UCSD-AML1 (cell line): ENCODE data around the gene LARP1.
"Not testable (repeated sequence)": the region's sequence is repeated elsewhere in the genome, so short reads cannot be mapped to it uniquely, and the experiment has no call there.

Source experiments
- DNase-seq: peaks from one replicate; lab custom pipeline; 2025; ENCODE audit not compliant: unreplicated experiment; lab: John Stamatoyannopoulos, UW

LARP1 gene

DNA sequence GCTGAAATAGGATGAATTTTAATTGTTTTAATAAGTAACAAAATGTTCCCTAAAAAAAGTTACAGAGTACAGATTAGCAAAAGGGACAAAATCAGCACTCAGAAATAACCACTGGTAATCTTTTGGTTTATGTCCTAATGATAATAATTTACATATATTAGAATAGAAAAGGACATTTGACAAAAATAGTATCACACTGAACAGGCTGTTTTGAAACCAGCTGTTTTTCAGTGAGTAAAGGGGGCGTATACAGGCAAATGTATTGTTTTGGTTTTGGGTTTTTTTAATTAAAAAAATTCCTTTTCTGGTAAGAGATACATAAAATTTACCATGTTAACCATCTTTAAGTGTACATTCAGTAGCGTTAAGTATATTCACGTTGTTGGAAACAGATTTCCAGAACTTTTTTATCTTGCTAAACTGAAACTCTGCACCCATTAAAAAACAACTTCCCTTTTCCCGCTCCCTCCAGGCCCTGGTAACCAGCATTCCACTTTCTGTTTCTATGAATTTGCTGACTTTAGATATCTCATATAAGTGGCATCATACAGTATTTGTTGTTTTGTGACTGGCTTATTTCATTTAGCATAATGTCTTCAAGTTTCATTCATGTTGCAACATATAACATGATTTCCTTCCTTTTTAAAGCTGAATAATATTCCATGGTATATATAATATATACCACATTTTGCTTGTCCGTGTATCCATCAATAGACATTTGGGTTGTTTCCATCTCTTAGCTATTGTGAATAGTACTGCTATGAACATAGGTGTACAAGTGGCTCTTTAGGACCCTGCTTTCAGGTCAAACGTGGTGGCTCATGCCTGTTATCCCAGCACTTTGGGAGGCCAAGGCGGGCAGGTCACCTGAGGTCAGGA is 20.6 kb upstream of the LARP1 start:
- no peak for DNase-seq

DNA sequence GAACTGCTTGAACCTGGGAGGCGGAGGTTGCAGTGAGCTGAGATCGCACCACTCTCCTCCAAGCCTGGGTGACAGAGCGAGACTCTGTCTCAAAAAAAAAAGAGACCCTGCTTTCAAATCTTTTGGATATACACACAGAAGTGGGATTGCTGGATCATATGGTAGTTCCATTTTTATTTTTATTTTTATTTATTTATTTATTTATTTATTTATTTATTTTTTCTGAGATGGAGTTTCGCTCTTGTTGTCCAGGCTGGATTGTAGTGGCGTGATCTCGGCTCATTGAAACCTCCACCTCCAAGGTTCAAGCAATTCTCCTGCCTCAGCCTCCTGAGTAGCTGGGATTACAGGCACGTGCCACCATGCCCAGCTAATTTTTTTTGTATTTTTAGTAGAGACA is 19.8 kb upstream of the LARP1 start:
- not testable (repeated sequence) for DNase-seq

DNA sequence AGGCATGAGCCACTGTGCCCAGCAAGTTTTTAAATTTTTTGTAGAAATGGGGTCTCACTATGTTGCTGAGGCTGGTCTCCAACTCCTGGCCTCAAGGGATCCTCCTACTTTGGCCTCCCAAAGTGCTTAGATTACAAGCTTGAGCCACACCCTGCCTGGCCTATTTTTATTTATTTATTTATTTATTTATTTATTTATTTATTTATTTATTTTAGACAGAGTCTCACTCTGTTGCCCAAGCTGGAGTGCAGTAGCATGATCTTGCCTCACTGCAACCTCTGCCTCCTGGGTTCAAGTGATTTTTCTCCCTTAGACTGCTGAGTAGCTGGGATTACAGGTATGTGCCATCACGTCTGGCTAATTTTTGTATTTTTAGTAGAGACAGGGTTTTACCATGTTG is 18.8 kb upstream of the LARP1 start:
- DNase-seq = not testable (repeated sequence)

DNA sequence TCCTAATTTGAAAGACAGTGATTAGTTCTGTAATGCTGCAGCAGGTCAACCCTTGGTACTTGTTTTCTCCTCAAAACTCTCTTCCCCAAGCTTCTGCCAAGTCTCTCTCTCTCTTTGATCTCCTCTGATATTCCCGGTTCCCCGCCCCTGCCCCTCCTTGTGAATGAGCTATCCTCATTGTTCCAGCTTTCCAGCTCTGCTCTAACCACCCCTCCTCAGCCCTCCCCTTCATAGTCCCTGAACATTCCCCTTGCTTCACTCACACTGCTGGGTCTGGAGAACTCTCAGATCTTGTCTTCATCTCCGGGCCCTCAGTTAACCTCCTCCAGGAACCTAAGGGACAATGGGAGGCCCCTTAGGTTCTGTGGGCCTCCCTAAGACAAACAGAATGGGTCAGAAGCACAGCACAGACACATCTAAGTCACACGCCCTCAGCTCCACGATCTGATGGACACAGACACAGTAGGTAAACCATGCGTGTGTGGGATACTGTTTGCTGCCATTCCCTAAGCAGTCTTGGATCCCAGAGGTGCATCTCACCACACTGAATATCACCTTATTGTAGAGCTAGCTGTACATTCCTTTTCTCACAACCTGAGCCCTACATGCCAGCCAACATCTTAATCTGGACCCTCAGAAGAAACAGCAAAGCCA is 17.4 kb upstream of the LARP1 start:
- DNase-seq = no peak

DNA sequence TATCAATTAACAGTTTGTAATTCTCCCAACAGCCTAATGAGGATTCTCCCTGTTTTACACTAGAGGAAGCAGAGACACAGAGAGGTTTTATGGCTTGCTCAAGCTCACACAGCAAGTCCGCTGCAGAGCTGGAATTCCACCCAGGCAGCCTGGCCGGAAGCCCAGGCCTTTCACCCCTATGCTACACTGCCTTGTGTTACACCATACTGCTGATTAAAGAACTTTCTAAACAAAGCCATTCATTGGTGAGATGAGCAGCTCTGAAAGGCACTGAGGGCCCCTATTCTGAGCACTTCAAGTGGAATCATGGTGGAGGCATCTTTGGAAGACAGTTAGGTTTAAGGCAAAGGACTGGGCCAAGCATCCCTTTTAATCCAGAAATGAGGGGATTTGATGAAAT is 14.7 kb upstream of the LARP1 start:
- no peak for DNase-seq

DNA sequence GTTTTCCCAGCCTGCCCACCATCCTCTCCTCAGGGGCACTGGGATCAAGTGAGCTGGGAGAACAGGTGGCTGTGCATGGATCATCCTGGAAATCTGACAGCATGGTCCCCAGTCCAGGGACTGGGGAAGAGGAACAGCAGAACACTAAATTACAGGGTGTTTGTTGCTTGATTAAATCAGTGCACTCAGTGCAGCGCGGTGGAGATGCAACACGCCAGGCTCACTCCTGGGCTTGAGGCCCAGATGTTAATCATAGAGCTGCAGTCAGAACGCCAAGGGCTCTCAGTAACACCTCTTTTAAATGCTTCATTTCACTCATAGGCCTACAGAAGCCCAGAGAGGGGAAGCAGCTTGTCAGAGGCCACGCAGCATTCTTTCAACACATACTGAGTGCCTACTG is 14.2 kb upstream of the LARP1 start:
- no peak for DNase-seq

DNA sequence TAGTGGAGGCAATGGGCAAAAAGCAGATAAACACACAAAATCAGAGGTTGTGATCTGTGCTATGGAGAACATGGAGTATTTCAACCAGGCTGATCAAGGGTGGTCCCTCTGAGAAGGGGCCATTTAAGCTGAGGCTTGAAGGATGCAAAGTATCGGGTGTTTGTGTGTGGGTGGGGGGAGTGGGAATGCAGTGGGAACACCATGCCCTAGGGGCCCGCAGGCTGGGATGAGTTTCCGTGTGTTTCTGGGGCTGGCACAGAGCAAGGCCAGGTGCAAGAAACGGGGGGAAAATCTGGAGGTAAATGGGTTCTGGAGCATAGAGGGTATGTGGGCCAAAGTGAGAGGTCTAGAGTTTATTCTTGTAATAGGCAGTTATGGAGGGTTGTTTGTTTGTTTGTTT is 13.8 kb upstream of the LARP1 start:
- DNase-seq = no peak

DNA sequence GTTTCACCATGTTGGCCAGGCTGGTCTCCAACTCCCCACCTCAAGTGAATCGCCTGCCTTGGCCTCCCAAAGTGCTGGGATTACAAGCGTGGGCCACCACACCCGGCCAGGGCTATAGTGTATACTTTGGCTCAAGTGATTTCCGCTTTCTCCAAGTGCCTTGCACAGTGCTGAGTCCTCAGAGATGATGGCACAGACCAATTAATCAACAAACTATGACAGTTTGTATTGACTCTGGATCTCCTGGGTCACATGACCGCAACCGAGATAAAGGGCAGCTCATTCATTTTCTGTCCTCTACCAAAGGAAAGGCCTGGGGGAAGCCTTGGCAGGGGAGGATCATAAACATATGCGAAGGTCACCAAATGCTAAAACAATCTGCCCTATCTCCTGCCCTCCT is 11.4 kb upstream of the LARP1 start:
- DNase-seq = no peak

DNA sequence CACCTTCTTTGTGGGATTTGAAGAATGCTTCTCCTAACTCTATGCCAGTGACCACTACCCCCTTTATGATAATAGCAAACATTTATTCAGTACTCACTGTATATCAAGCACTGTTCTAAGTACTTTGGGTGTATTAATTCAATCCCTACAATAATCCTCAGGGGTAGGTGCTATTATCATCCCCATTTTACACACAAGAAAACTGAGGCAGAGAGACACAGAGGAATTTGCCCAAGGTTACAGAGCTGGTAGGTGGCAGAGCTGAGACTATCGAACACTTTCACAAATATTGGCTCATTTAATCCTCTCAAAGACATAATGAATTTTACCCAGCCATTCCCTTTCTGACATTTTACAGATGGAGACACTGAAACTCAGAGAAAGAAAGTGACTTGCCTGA is 9.8 kb upstream of the LARP1 start:
- DNase-seq = no peak

DNA sequence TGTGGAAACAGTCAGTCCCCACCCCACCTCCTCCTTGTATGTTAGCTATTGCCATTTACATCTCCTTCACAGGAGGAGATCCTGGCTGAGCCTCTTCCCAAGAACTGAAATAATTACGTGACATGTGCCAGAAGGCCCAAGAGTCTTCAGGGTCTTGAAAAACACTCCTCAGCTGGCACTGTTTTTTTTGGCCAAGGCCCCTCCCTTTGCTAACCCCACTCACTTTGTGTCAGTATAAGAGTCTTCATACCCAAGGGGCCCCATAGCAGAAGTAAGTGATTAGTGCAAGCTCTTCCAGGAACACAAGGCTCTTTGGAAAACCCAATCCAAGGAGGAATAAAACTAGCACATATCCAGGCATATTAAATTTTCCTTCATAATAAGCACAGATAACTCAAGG is 5.7 kb upstream of the LARP1 start:
- DNase-seq = no peak

DNA sequence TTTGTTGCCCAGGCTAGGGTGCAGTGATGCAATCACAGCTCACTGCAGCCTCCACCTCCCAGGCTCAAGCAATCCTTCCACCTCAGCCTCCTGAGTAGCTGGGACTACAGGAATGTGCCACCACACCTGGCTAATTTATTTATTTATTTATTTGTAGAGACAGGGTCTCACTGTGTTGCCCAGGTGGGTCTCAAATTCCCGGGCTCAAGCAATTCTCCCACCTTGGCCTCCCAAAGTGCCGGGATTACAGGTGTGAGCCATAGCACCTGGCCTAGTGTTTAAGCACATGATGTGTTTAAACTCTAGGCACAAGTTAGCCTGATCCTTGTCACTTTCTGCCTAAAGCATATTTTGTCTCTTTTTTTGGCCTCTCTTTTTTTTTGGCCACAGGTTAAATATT is 4.5 kb upstream of the LARP1 start:
- DNase-seq = not testable (repeated sequence)

DNA sequence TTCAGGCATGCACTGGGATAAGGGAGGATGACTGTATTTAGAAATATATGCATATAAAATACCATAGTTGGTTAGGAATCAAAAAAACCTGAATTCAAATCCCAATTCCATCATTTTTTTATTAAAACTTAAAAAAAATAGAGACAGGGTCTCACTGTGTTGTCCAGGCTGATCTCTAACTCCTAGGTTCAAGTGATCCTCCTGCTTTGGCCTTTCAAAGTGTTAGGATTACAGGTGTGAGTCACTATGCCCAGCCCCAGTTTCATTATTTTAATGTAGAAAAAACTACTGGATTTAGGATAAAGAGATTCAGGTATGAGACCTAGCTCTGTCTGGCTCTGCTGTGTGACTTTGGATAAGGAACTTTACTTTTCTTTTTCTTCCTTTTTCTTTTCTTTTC is 3.3 kb upstream of the LARP1 start:
- no peak for DNase-seq

DNA sequence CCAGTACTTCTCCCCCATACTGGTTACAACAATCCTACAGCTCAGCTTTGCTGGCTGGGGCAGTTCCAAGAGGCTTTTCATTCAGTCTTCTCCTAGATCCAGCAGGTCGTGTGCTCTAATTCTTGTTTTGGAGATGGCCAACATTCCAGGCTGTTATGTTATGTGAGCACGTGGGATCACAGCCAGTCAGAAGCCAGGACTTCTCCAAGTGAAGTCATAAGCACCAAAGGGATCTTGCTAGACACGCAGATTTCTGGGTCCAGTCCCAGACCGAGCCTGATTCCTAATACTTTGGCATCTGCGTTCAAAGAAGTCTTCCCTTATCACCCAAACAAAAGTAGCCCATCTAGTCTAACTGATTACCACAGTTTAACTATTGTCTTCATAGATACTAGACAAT is 1.4 kb upstream of the LARP1 start:
- DNase-seq = no peak

DNA sequence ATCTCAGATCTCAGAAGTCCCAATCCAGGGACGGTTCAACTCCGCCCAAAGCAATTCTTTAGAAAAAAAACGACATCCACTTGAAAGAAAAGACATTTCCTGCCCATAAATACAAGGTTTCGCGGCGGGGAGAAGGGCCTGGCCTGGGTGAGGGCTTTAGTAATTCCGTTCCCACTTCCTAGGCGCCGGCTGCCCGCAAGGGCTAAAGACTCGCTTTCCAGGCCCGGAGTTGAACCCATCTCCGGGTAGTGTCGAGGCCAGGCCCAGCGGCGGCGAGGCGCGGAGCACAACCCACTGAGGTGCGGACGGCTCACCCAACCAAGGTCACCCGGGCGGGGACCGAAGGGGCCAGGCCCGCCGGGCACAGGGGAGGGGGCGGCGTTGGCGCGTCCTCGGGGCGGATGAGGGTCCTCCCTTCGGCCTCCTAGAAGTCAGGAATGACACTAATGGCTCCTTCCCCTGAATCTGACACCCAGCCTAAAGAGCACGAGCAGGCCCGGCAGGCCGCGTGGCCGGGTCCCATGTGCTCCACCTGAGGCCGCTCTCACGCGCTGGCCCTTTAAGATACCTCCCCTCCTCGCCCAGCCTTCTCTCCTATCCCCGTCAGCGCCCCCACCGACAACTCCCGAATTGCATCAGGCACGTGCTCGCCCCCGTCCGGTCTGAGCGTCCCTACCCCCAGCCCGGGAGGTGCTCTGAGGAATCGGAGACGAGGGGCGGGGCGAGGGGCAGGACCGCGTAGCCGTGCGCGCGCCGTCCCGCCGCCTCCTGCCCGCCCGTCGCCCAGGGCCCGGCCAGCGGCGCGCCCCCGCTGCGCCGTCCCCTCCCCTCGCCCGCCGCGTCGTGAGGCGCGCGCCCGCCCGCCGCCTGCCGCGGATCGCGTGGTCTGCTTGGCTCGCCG is 467 bp upstream of the LARP1 start:
- peak; percentile 99 for DNase-seq

DNA sequence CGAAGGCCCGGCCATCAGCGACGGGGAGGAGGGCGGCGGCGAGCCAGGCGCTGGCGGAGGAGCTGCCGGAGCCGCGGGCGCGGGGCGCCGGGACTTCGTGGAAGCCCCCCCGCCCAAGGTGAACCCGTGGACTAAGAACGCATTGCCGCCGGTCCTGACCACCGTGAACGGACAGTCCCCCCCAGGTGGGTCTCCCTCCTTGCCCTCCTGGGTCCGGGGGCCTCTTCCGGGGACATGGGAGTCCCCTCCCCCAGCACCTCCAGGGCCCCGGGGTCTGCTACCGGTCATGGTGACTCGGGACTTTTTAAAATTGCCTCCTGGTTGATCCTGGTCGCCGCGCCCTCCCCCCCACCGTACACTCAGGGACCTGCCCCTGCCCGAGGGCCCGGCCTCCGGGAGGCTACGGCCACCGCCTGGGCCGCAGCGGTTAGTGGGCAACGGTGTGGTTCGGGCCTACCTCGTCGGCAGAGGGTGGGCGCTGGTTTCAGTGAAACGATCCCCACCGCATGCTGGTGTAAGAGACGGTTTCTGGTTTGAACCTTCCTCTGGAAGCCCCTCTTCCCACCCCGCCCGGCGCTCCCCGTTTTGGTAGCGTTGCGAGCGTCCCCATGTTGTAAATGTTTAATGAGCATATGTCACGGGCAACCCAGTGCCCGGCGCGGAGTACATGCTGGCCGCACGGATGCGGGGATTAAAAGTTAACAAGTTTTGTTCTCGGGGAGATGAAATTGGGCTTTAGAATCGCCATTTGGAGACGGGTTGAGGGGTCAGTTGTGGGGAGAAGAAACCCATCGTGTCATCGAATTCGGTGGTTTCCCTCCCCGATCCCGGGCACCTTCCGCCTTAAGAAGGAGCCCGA is 1.1 kb downstream of the LARP1 start:
- DNase-seq = peak; percentile 46

DNA sequence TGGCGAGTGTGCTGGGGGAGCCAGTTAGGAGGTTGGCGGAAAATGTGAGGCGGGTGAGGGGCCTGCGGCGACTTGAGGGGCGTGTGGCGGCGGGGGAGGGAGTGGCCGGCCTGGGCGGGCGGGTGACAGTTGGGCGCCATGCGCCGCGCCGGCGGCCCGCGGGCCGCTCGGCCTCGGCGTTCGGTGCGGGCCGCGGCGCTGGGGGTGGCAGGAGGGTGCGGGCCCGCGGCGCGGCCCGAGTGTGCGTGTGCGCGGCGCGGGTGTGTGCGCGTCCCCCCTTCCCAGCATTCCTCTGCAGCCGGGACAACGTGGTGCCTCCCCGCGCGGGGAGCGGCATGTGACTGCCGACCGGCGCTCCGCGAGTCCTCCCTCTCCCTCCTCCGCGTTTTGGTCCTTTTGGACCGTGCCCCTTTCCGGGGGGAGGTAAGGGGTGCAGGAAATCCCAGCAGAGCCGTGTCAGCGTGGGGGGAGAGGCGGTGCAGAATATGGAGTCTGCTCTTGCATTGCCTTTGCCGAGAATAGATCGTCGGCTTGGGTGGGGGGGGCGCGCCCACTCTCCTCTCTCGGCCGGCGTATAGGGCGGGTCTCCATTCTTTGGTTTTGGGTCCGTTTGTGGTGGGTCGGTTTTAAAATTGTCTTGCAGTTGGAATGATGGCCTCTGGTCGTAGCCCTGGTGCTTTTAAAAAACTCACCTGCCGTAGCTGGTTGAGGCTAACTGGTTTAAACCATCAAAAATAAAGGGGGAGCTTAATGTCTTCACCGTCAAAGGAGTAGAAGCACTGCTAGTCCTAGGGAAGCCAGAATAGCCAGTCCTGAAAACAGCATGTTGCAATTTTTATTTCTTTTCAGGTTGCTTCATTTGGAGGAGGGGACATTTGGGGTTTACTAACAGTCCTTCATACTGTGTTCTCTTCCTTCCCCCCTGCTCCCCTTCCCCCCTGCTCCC is 2.0 kb downstream of the LARP1 start:
- DNase-seq = peak; percentile 46

DNA sequence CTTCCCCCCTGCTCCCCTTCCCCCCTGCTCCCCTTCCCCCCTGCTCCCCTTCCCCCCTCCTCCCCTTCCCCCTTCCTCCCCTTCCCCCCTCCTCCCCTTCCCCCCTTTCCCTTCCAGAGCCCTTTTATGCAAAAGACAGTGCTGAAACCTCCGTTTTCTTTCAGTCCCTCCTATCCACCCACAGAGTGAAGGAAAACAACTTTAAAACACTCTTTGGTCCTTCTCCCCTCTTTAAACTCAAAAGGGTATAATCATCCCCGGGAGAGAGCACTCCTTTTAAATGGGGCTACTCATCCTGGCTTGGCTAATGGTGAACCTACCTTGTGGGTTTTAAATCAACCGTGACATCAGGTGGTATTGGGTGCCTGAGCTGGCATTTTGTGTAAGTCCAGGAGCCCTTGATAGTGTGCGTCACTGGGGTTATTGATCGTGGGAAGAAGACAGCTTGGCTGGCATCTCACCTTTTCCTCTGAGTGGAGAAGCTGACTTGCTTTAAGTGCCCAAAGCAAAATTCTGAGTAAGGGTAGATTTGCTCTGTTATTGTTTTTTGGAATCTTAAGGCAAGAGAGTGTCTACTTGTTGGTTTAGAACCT is 2.7 kb downstream of the LARP1 start:
- no peak for DNase-seq

DNA sequence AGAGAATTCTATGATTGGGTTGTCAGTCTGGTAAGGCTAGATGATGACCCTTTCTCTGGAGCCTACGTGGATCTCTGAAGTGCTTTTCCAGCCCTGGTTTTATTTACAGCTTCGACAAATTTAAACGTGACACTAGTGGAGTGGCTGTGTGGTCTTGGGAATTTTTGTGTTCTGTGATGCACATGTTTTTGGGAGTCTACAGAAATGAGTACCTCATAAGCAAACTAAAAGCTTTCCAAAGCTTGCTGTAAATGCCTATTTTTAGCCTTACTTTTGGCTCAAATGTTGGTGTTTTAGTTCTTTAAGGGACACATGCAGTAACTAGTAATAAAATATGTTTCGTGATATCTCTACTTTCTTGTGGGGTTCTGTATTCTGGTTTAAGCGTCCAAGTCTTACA is 3.3 kb downstream of the LARP1 start:
- no peak for DNase-seq

DNA sequence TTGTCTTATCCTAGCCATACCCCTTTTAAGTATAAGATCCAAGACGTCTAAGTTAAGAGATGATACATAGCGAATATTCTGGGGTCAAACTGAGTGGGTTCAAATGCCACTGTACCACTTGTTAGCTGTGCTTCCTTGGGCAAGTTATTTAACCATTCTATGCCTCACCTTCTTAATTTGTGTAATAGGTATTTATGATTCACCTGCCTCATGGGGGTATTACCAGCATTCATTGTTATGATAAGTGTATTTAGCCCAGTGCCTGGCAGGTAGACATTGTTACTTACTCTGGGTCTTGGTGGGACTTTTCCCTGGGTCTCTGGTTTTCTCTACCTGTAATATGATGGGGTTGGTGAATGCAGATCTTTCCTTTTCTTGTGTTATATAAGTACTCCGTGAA is 3.8 kb downstream of the LARP1 start:
- no peak for DNase-seq
